ENCODE data around the gene BCKDHB.
"Not testable (repeated sequence)": the region's sequence is repeated elsewhere in the genome, so short reads cannot be mapped to it uniquely, and the experiment has no call there.

The BCKDHB gene

DNA sequence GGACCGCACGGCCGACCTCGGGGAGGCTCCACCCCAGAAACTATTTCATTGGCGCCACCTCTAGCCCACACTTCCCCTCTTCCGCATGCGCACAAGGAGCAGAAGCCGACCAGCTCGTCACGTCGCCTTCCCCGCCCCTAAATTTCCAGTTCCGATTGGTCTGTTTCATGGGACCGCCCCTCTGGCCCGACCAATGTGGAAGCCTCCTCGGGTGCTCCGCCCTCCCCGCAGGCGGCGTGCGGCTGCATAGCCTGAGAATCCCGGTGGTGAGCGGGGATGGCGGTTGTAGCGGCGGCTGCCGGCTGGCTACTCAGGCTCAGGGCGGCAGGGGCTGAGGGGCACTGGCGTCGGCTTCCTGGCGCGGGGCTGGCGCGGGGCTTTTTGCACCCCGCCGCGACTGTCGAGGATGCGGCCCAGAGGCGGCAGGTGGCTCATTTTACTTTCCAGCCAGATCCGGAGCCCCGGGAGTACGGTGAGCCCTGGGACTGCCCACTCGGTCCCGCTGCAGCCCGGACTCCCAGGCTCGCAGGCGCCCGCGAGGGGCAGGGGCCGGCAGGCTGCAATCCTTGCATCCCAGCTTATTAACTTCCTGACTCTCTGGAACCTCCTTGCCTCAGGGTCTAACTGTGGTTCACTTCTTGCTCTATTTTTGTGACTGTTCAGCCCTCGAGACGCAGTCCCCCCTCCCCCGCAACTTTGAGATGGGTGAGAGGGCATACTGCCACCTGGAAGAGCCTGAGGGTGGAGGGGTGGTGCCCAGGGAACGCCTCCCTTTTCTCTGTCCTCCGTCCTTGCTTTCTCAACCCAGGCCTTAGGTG, at the start of gene BCKDHB:
Gene BCKDHB, plus strand, starts transcription at position 254 of the 818 bp plus-strand sequence. Its CDS starts 23 bp downstream, at position 277.
- no peaks in the 10 kb centered on the region for H3K4me1 ChIP-seq (ENCODE audit: control insufficient read depth, insufficient read depth, low read length)
- peak within 1 kb of the TSS; percentile 13 for H3K9ac ChIP-seq (ENCODE audit: low read length)
- H3K27me3 ChIP-seq (ENCODE audit: control insufficient read depth, insufficient read depth, low read length): no peaks in the 10 kb centered on the region

DNA sequence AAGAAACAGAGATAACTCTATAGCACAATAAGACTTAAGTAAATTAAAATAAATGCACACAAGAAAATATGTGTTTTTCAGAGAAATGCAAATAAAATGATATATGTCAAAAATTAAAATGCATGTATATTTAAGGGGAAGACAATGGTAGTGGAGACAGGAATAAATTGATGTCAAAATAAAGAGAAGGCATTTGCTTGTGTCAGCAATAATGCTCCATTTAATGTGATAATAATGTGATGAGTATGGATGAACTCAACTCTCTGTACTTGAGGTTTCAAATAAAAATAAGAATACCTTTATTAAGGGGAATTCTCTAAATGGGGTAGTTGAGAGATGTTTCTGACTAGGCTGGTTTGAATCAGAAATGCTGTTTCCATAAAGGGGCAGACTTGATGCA, 45.7 kb upstream of the BCKDHB start:
- Histone ChIP-seq H3K36me3 (ENCODE audit: control insufficient read depth, insufficient read depth, low read length) (no peaks in the 10 kb centered on the region), H3K4me1 (ENCODE audit: control insufficient read depth, insufficient read depth, low read length) (no peaks in the 10 kb centered on the region), H3K27ac (ENCODE audit: low read depth, low read length) (no peak overlapping the region), H3K27me3 (ENCODE audit: control insufficient read depth, insufficient read depth, low read length) (no peaks in the 10 kb centered on the region), H3K4me3 (ENCODE audit: low read length) (no peak overlapping the region), H3K9ac (ENCODE audit: low read length) (no peak overlapping the region)

More for the DNA sequence above, at the start of gene BCKDHB:
- no peaks in the 10 kb centered on the region for H3K36me3 ChIP-seq (ENCODE audit: control insufficient read depth, insufficient read depth, low read length)
- H3K4me3 ChIP-seq (ENCODE audit: low read length): peak within 1 kb of the TSS; percentile 75
- H3K27ac ChIP-seq (ENCODE audit: low read depth, low read length): peak within 1 kb of the TSS; percentile 65

- H3K4me3 ChIP-seq (ENCODE audit: low read length); H3K27me3 ChIP-seq (ENCODE audit: control insufficient read depth, insufficient read depth, low read length); H3K4me1 ChIP-seq (ENCODE audit: control insufficient read depth, insufficient read depth, low read length); H3K9ac ChIP-seq (ENCODE audit: low read length); H3K36me3 ChIP-seq (ENCODE audit: control insufficient read depth, insufficient read depth, low read length); H3K27ac ChIP-seq (ENCODE audit: low read depth, low read length): not testable (repeated sequence)
These were observed 38.3 kb upstream of the BCKDHB start for GRCh38 chr6:80068146-80068545.

GRCh38 chr6:80070431-80070830, 36.0 kb upstream of the BCKDHB start:
- not testable (repeated sequence) for H3K27ac ChIP-seq (ENCODE audit: low read depth, low read length); H3K27me3 ChIP-seq (ENCODE audit: control insufficient read depth, insufficient read depth, low read length); H3K9ac ChIP-seq (ENCODE audit: low read length)

DNA sequence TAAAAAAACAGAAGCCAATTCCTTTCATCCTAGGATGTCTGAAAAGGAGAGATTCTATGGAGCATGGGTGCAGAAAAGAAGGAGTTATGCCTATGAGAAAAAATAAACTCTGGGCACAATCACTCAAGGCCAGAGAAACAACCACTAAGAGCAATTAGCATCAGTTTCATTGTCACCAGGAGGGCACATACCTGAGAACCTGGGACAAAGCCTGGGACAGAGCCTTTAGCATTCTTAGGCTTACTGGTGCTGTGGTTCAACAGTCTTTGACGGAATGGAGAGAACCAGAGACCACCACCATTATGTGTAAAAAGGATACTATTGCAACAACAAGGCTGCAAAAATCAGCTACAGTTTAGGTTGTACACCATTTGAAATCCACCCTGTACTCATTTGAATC, 29.4 kb upstream of the BCKDHB start:
- Histone ChIP-seq H3K27me3 (ENCODE audit: control insufficient read depth, insufficient read depth, low read length) (no peaks in the 10 kb centered on the region), H3K36me3 (ENCODE audit: control insufficient read depth, insufficient read depth, low read length) (no peaks in the 10 kb centered on the region), H3K4me3 (ENCODE audit: low read length) (no peak overlapping the region), H3K27ac (ENCODE audit: low read depth, low read length) (no peak overlapping the region), H3K4me1 (ENCODE audit: control insufficient read depth, insufficient read depth, low read length) (no peaks in the 10 kb centered on the region), H3K9ac (ENCODE audit: low read length) (no peak overlapping the region)

More at GRCh38 chr6:80070431-80070830, 36.0 kb upstream of the BCKDHB start:
- not testable (repeated sequence) for H3K36me3 ChIP-seq (ENCODE audit: control insufficient read depth, insufficient read depth, low read length); H3K4me3 ChIP-seq (ENCODE audit: low read length); H3K4me1 ChIP-seq (ENCODE audit: control insufficient read depth, insufficient read depth, low read length)

GRCh38 chr6:80088637-80089036, 17.8 kb upstream of the BCKDHB start:
- Histone ChIP-seq H3K27ac (ENCODE audit: low read depth, low read length) (no peak overlapping the region), H3K4me3 (ENCODE audit: low read length) (no peak overlapping the region), H3K4me1 (ENCODE audit: control insufficient read depth, insufficient read depth, low read length) (no peaks in the 10 kb centered on the region), H3K9ac (ENCODE audit: low read length) (no peak overlapping the region), H3K36me3 (ENCODE audit: control insufficient read depth, insufficient read depth, low read length) (no peaks in the 10 kb centered on the region), H3K27me3 (ENCODE audit: control insufficient read depth, insufficient read depth, low read length) (no peaks in the 10 kb centered on the region)

- Histone ChIP-seq H3K4me3 (ENCODE audit: low read length) (no peak overlapping the region), H3K9ac (ENCODE audit: low read length) (no peak overlapping the region), H3K4me1 (ENCODE audit: control insufficient read depth, insufficient read depth, low read length) (no peaks in the 10 kb centered on the region), H3K36me3 (ENCODE audit: control insufficient read depth, insufficient read depth, low read length) (no peaks in the 10 kb centered on the region), H3K27me3 (ENCODE audit: control insufficient read depth, insufficient read depth, low read length) (no peaks in the 10 kb centered on the region), H3K27ac (ENCODE audit: low read depth, low read length) (no peak overlapping the region)
These were observed 15.0 kb upstream of the BCKDHB start for GRCh38 chr6:80091506-80091905.

GRCh38 chr6:80094017-80094416, 12.5 kb upstream of the BCKDHB start:
- no peak overlapping the region for H3K9ac ChIP-seq (ENCODE audit: low read length)

DNA sequence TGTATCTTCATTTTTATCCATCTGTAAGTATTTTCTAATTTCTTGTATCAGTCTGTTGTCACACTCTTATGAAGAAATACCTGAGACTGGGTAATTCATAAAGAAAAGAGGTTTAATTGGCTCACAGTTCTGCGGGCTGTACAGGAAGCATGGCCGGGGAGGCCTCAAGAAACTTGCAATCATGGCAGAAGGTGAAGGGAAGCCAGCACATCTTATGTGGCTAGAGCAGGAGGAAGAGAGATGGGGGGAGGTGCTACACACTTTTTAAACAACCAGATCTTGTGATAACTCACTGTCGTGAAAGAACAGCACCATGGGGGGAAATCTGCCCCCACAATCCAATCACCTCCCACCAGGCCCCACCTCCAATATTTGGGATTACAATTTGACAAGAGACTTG, 10.9 kb upstream of the BCKDHB start:
- Histone ChIP-seq H3K27ac (ENCODE audit: low read depth, low read length) (no peak overlapping the region), H3K9ac (ENCODE audit: low read length) (no peak overlapping the region), H3K4me1 (ENCODE audit: control insufficient read depth, insufficient read depth, low read length) (no peaks in the 10 kb centered on the region), H3K4me3 (ENCODE audit: low read length) (no peak overlapping the region), H3K36me3 (ENCODE audit: control insufficient read depth, insufficient read depth, low read length) (no peaks in the 10 kb centered on the region), H3K27me3 (ENCODE audit: control insufficient read depth, insufficient read depth, low read length) (no peaks in the 10 kb centered on the region)

More at GRCh38 chr6:80094017-80094416, 12.5 kb upstream of the BCKDHB start:
- Histone ChIP-seq H3K27me3 (ENCODE audit: control insufficient read depth, insufficient read depth, low read length) (no peaks in the 10 kb centered on the region), H3K4me1 (ENCODE audit: control insufficient read depth, insufficient read depth, low read length) (no peaks in the 10 kb centered on the region), H3K27ac (ENCODE audit: low read depth, low read length) (no peak overlapping the region), H3K36me3 (ENCODE audit: control insufficient read depth, insufficient read depth, low read length) (no peaks in the 10 kb centered on the region), H3K4me3 (ENCODE audit: low read length) (no peak overlapping the region)

DNA sequence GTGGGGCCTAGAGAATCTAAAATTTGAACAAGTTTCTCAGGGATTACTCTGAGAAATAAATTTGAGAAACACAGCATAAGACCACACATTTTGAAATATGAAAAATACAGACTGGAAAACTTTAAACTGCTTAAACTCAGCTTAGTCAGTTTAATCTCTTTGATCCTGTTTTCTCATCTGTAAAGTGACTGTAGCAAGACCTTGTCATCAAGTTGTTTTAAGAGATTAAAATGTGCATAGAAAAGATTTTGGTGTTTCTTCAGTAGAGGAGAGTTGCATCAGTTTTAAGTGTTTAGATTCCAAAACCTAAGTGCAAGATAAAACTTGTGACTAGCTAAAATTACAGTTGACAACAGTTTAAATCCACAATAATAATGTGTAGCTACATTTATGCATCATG, 8.1 kb upstream of the BCKDHB start:
- Histone ChIP-seq H3K27me3 (ENCODE audit: control insufficient read depth, insufficient read depth, low read length) (no peaks in the 10 kb centered on the region), H3K9ac (ENCODE audit: low read length) (no peak overlapping the region), H3K27ac (ENCODE audit: low read depth, low read length) (no peak overlapping the region), H3K4me3 (ENCODE audit: low read length) (no peak overlapping the region), H3K36me3 (ENCODE audit: control insufficient read depth, insufficient read depth, low read length) (no peaks in the 10 kb centered on the region), H3K4me1 (ENCODE audit: control insufficient read depth, insufficient read depth, low read length) (no peaks in the 10 kb centered on the region)

DNA sequence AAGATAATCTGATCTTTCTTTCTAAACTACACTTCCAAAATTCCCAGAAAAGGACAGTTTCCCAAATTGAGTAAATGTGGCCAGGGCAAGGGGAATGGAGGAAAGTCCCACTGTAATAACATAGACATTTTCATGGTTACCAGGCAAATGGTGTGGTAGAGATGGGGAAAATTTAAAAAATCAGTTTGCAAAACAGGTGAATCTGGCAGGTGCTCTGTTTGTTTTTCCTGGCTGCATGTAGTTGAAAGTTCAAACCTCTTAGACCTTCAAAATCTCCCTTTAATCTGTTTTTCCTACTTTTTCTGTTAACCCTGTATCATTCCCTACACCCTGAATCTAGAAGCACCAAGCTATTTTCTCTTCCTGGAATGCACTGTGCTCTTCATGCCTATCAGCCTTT, 2.0 kb upstream of the BCKDHB start:
- Histone ChIP-seq H3K27ac (ENCODE audit: low read depth, low read length) (no peak overlapping the region), H3K9ac (ENCODE audit: low read length) (no peak overlapping the region), H3K4me3 (ENCODE audit: low read length) (no peak overlapping the region), H3K27me3 (ENCODE audit: control insufficient read depth, insufficient read depth, low read length) (no peaks in the 10 kb centered on the region), H3K4me1 (ENCODE audit: control insufficient read depth, insufficient read depth, low read length) (no peaks in the 10 kb centered on the region), H3K36me3 (ENCODE audit: control insufficient read depth, insufficient read depth, low read length) (no peaks in the 10 kb centered on the region)

DNA sequence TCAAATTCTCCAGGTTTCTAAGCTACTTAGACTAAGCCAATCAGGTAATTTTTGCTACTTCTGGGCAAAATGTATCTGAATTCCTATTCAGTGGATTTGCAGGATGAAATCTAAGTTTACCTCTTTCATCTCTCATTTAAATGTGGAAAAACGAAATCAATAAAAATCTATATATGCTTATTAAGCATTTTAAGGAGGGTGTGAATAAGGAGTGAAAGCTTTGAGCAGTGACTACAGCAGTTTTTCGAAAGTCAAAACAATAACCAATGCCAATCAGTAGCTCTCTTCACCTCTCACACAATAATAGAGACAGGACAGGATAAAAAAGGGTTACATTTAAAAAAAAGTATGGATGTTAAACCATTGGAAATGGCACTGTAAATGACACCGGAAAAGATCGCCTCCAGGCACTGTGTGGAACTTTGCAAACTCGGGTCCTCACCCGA, 476 bp upstream of the BCKDHB start:
- Histone ChIP-seq H3K27me3 (ENCODE audit: control insufficient read depth, insufficient read depth, low read length) (no peaks in the 10 kb centered on the region), H3K36me3 (ENCODE audit: control insufficient read depth, insufficient read depth, low read length) (no peaks in the 10 kb centered on the region), H3K4me3 (ENCODE audit: low read length) (peak overlapping the region; percentile 65), H3K4me1 (ENCODE audit: control insufficient read depth, insufficient read depth, low read length) (no peaks in the 10 kb centered on the region), H3K9ac (ENCODE audit: low read length) (no peak overlapping the region), H3K27ac (ENCODE audit: low read depth, low read length) (peak overlapping the region; percentile 61)

DNA sequence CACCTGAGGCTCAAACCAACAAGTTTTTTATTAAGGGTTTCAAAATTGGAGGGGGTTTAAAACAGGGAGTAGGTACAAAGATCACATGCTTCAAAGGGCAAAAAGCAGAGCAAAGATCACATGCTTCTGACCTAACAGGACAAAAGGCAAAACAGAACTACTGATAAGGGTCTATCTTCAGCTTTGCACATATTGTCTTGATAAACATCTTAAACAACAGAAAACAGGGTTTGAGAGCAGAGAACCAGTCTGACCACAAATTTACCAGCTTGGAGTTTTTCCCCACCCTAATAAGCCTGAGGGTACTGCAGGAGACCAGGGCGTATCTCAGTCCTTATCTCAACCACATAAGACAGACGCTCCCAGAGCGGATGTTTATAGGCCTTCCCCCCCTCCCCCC, 16.1 kb downstream of the BCKDHB start:
- not testable (repeated sequence) for H3K27me3 ChIP-seq (ENCODE audit: control insufficient read depth, insufficient read depth, low read length); H3K9ac ChIP-seq (ENCODE audit: low read length); H3K36me3 ChIP-seq (ENCODE audit: control insufficient read depth, insufficient read depth, low read length); H3K4me3 ChIP-seq (ENCODE audit: low read length); H3K4me1 ChIP-seq (ENCODE audit: control insufficient read depth, insufficient read depth, low read length); H3K27ac ChIP-seq (ENCODE audit: low read depth, low read length)
